Skeletal muscle cell (primary cell): ENCODE results near the gene SYTL3.
A peak's percentile ranks its signal among the peaks of the same experiment; 100 is the strongest.
"Not testable (repeated sequence)": the region's sequence is repeated elsewhere in the genome, so short reads cannot be mapped to it uniquely, and the experiment has no call there.

Source experiments
- DNase-seq: peaks from one replicate; pipeline ENCODE4 v3.0.0-alpha.2; 2010; ENCODE audit warnings: low read depth
- H3K4me3 ChIP-seq: 2 replicates; pipeline ENCODE4 v1.5.1; 2011; ENCODE audit warnings: low read depth, mild to moderate bottlenecking, control low read depth, low read length, moderate library complexity

Gene SYTL3

GRCh38 chr6:158656986-158657385 lies 7.1 kb downstream of the SYTL3 start:
- DNase-seq, H3K4me3 ChIP-seq: not testable (repeated sequence)

- no peak overlapping the region for H3K4me3 ChIP-seq
- no peak for DNase-seq
These were observed 10.5 kb downstream of the SYTL3 start for GRCh38 chr6:158660333-158660754.

- H3K4me3 ChIP-seq, result no peak overlapping the region
- DNase-seq, result no peak
These were observed 11.4 kb downstream of the SYTL3 start for GRCh38 chr6:158661156-158661685.

GRCh38 chr6:158662607-158662953 lies 12.7 kb downstream of the SYTL3 start:
- DNase-seq, result no peak
- H3K4me3 ChIP-seq, result no peak overlapping the region

GRCh38 chr6:158662954-158663624 lies 13.2 kb downstream of the SYTL3 start:
- no peak for DNase-seq
- peak overlapping the region; percentile 33 for H3K4me3 ChIP-seq

GRCh38 chr6:158663625-158664165 lies 13.8 kb downstream of the SYTL3 start:
- peak overlapping the region; percentile 33 for H3K4me3 ChIP-seq
- DNase-seq, result no peak

- DNase-seq, result no peak
- H3K4me3 ChIP-seq, result no peak overlapping the region
These were observed 15.5 kb downstream of the SYTL3 start for GRCh38 chr6:158665332-158665731.

- peak; percentile 78 for DNase-seq
These were observed 16.9 kb downstream of the SYTL3 start for GRCh38 chr6:158666628-158667359.

GRCh38 chr6:158667360-158667981 lies 17.6 kb downstream of the SYTL3 start:
- no peak overlapping the region for H3K4me3 ChIP-seq
- DNase-seq, result no peak

More at GRCh38 chr6:158666628-158667359, 16.9 kb downstream of the SYTL3 start:
- no peak overlapping the region for H3K4me3 ChIP-seq

GRCh38 chr6:158668707-158669103 lies 18.9 kb downstream of the SYTL3 start:
- DNase-seq, result no peak
- H3K4me3 ChIP-seq, result no peak overlapping the region

- DNase-seq, result no peak
- H3K4me3 ChIP-seq, result no peak overlapping the region
These were observed 19.5 kb downstream of the SYTL3 start for GRCh38 chr6:158669145-158670035.

GRCh38 chr6:158672119-158672518 lies 22.3 kb downstream of the SYTL3 start:
- H3K4me3 ChIP-seq, DNase-seq: not testable (repeated sequence)

- no peak overlapping the region for H3K4me3 ChIP-seq
- DNase-seq, result no peak
These were observed 22.9 kb downstream of the SYTL3 start for GRCh38 chr6:158672726-158673125.

GRCh38 chr6:158674342-158675131 lies 24.7 kb downstream of the SYTL3 start:
- DNase-seq, result no peak
- H3K4me3 ChIP-seq, result no peak overlapping the region

- H3K4me3 ChIP-seq, DNase-seq: not testable (repeated sequence)
These were observed 27.2 kb downstream of the SYTL3 start for GRCh38 chr6:158677094-158677493.

- no peak overlapping the region for H3K4me3 ChIP-seq
- no peak for DNase-seq
These were observed 28.2 kb downstream of the SYTL3 start for GRCh38 chr6:158677906-158678578.

GRCh38 chr6:158680015-158680414 lies 30.2 kb downstream of the SYTL3 start:
- DNase-seq, result no peak
- no peak overlapping the region for H3K4me3 ChIP-seq

GRCh38 chr6:158680481-158680880 lies 30.6 kb downstream of the SYTL3 start:
- no peak for DNase-seq

More at GRCh38 chr6:158680481-158680880, 30.6 kb downstream of the SYTL3 start:
- no peak overlapping the region for H3K4me3 ChIP-seq
